Stimulated activated CD8-positive, alpha-beta memory T cell treated with anti-CD3 and anti-CD28 coated beads, Interleukin-4, amount 100 ng/mL, for 4 hours (primary cell): ENCODE results near the gene MRPL34.
"Not testable (repeated sequence)": the region's sequence is repeated elsewhere in the genome, so short reads cannot be mapped to it uniquely, and the experiment has no call there.

Source experiments
- DNase-seq, 2 donors: peaks; one replicate each; pipeline ENCODE4 v3.0.0-alpha.2; 2020; ENCODE audit warnings: low read depth in 2 of 2, low spot score in 1 of 2

MRPL34 gene

DNA sequence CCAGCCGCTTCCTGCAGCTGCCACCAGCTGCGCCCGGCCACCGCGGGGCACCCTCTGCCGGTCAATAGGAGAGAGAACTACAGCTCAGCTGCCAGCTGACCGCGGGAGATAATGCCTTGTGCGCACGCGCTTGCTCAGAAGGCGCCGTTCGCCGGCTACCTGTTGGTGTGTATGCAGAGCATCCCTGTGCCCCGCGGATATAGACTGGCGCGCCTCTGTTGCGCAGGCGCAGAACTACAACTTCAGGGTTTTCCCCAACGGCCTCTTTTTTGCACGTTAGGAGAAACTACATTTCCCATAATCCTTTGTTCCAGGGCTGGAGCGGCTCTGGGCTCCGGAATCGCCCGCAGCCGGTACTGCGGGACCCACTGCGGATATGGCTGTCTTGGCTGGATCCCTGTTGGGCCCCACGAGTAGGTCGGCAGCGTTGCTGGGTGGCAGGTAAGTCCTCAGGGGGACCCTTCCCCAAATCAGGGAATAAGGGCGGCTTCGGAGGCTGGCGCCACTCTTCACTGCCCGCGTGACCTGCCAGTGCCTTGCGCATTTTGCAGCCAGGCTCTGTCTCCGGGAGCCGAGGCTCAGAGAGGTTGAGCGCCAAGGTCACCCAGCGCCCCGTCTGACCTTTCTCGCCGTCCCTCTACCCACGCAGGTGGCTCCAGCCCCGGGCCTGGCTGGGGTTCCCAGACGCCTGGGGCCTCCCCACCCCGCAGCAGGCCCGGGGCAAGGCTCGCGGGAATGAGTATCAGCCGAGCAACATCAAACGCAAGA, at the start of gene MRPL34:
MRPL34 (plus strand) TSS at position 356 of the 768 bp plus-strand sequence; CDS start at position 377, 21 bp downstream.
- DNase-seq = peak; percentile 82 to 92

- DNase-seq = no peak
These were observed 49.5 kb upstream of the MRPL34 start for GRCh38 chr19:17256130-17256529.

- DNase-seq = no peak
These were observed 46.4 kb upstream of the MRPL34 start for GRCh38 chr19:17259118-17259780.

DNA sequence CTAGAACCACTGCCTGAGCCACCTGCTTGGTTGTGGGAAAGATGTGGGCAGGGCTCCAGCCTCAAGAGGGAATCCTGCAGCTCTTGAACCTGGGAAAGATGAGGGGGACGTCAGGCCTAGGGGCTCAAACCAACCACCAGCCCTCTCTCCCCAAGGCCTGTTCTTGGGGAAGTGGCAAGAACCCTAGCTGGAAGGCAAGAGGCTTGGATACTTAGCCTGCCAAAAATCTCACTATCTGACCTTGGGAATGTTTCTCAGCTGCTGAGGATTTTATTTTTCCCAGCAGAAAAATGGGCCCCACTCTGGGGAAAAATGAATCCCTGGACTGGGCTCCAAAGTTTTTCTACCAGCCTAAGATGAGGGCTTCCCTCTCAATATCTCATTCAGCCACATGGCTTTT, 45.7 kb upstream of the MRPL34 start:
- no peak for DNase-seq

- DNase-seq = peak; percentile 74 to 85
These were observed 44.8 kb upstream of the MRPL34 start for GRCh38 chr19:17260842-17261325.

DNA sequence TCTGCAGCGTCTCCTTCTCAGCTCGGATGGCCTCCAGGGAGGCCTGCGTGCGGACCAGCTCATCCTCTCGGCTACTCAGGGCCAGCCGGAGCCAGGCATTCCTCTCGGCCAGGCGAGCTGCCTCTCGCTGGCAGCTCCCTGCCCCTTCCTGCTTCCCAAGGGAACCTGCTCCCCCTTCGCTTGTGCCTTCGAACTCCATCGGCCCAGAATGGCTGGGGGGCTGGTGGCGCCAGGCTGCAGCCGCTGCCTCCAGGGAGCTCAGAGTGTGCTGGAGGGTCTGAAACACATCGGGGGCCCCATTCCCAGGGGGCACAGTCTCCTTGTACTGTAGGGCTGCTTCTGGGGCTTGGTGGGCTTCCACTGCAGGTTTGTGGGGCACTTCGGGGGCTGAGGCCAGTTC, 43.1 kb upstream of the MRPL34 start:
- DNase-seq = no peak

DNA sequence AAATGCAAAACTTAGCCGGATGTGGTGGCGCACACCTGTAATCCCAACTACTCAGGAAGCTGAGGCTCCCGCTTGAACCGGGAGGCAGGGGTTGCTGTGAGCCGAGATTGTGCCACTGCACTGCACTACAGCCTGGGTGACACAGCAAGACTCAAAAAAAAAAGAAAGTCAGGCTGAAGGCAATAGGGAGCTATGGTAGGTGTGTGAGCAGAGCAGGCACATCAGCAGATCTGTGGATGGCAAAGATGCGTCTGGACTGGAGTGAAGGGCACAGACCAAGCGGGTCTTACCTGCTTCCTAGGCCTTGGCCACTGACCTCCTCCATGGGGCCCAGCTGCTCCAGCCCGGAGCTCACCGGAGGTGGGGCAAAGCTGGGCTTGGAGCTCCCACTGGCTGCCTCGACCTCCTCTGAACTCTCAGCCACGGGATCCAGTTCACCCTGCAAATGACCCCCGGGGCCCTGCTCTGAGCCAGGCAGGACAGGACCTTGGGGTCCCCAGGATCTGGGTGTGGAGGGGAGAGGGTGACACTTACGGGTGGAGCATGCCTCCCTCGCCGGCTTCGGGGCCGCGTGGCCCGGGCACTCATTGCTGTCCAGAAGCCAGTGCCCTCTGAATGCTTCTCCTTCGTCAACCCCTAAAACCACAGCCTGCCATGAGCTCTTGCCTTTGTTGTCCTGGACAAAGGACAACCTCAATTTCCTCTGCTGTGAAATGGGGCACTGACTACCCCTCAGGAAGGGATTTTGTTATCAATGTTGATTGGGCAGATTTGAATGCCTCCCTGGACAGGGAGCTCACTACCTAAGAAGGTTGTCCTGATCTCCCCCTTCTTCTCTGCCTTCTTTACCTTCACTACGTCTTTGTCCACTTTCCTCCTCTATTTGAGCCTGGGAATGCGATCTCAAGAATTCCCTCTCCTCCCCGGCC, 41.7 kb upstream of the MRPL34 start:
- no peak for DNase-seq

DNA sequence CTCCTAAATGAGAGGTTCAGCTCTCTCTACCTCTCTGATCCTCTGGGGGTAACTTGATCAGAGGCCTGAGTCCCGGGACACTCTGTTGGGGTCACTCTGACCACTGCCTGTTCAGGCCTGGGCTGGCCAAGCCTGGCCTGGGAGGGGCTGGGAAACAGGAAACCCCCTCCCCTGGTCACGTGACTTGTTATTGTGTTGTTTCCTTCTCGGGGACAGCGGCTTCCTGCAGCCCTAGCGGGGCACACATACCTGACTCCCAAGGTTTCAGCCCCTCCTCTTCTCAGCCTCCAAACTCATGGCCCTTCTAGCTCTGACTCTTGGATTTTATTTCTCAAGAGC, 41.1 kb upstream of the MRPL34 start, which contains the start of gene USHBP1:
USHBP1 (minus strand) TSS at position 105 of the 339 bp plus-strand sequence. CDS start 446 bp downstream, outside the sequence.
- no peak for DNase-seq

DNA sequence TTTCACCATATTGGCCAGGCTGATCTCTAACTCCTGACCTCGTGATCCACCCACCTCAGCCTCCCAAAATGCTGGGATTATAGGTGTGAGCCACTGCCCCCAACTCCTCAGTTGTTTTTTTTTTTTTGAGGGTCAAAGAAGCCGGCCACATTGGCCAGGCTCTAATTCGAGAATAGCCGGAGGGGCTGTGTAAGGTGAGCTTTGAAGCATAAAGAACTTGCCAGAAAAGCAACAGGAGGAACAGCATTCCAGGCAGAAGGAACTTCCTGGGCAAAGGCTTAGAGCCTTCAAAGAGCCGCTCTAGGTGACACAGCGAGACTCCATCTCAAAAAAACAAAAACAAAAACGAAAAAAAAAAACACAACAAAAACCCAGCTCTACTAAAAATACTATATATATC, 39.6 kb upstream of the MRPL34 start:
- DNase-seq = no peak

GRCh38 chr19:17266589-17266974, 39.1 kb upstream of the MRPL34 start:
- DNase-seq = no peak

DNA sequence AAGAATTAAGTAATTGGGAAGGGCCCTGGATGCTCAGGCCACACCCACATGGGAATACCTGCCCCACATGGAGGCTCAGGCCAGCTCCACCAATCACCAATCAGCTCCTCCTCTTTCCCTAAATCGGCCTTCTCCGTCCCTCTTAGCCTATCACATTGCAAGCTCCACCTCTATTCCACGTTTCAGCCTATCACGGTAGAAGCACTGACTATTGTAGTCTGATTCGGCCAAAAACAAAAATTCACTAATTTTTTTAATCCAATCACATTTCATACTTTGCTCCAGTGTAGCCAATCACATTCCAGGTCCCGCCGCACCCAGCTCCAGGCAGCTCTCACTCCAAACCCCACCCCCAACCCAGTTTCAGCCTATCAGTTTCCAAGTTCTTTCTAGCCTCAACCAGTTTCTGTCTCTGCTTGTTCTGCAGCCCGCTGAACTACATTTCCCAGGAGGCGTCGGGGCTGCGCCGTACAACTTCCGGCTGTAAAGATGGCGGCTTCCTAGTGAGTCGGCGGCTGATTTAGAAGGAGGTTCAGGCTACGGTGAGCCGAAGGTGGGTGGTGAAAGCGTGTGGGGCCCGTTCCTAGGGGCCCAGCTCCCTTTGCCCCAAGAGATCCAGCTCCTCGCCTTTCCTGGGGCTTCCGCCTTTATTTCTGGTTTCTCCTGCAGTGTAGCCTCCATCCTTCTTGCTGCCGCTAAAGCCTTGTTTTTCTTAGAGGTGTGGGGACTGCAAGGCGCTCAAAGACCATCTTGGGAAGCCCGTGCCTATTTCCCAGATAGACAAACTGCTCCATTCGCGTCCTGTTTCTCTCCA, 38.5 kb upstream of the MRPL34 start, which contains the start of gene BABAM1:
BABAM1 (plus strand) TSS at position 469 of the 814 bp plus-strand sequence. CDS start 1,364 bp downstream, outside the sequence.
- DNase-seq = peak; percentile 77 to 89

DNA sequence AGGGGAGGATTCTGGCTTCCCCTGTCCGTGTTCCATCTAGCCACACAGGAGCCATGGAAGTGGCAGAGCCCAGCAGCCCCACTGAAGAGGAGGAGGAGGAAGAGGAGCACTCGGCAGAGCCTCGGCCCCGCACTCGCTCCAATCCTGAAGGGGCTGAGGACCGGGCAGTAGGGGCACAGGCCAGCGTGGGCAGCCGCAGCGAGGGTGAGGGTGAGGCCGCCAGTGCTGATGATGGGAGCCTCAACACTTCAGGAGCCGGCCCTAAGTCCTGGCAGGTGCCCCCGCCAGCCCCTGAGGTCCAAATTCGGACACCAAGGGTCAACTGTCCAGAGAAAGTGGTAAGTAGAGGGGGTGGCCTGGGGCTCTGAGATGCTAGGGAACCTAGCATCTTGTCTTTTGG, 36.9 kb upstream of the MRPL34 start:
- no peak for DNase-seq

DNA sequence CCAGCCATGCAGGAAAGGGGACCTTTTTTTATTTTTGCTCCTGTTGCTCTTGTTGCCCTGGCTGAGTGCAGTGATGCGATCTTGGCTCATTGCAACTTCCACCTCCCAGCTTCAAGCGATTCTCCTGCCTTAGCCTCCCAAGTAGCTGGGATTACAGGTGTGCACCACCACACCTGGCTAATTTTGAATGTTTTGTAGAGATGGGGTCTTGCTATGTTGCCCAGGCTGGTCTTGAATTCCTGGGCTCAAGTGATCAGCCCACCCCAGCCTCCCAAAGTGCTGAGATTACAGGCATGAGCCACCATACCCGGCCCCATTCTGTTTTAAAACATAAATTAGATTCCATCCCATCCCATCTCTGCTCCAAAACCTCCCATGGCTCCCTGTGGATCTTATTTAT, 30.8 kb upstream of the MRPL34 start:
- DNase-seq = not testable (repeated sequence)

DNA sequence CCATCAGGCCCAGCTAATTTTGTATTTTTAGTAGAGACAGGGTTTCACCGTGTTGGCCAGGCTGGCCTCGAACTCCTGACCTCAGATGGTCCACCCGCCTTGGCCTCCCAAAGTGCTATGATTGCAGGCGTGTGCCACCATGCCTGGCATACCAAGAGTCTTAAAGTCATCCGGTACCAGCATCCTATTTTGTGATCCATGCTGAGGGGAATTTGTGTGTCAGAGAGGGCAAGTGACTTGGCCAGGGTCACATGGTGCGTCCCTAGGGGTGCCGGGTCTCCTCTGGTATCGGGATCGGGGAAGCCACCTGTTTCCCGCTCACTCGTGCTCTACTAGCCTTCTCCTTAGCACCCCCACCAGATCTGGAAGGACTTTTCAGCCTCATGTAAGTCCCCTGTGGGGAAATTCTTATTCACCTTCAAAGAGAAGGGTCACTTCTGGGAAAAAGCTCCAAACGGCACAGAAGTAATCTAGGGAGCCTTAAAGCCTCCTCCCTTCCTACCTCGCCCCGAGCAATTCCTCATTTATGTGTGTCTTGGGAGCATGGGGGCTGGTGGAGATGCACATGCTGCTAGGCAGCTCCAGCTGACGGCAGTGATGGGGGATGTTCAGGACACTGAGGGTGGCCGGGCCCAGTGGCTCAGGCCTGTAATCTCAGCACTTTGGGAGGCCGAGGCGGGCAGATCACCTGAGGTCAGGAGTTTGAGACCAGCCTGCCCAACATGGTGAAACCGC, 30.1 kb upstream of the MRPL34 start:
- no peak for DNase-seq

GRCh38 chr19:17279436-17279835, 26.2 kb upstream of the MRPL34 start:
- no peak for DNase-seq

DNA sequence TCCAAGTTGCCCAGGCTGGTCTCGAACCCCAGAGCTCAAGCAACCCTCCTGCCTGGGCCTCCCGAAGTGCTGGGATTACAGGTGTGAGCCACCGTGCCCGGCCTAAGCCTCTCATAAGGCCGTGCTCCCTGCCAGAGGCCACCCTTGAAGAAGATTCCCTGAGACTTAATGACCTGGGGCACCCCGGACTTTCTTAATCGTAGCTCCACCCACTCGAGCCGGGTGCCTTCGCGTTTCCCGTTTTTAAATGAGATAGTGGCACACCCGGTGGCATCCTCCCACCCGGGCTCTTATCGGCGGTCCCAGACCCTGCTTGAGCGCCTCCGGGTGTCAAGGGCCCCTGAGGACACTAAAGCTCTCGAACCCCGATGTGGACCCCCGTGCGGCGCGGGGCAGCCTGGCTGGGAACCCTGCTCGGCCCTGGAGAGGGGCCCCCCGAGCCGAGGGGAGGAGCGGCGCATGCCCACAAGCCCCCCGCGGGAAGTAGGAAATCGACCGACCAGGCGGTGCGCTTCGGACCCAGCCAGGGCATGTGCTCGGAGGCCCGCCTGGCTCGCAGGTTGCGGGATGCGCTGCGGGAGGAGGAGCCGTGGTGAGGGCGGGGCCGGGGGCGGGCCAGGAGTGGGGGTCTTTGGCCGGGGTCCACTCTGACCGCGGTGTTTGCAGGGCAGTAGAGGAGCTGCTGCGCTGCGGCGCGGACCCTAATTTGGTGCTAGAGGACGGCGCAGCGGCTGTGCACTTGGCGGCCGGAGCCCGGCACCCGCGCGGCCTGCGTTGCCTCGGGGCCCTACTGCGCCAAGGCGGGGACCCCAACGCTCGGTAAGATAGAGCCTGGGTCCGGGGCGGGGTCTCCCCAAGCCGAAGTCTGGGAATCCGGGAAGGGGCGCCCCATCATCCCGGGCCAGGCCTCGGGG, 24.0 kb upstream of the MRPL34 start, which contains the start of gene ANKLE1:
ANKLE1 (plus strand) TSS at position 511 of the 914 bp plus-strand sequence; CDS start at position 531, 20 bp downstream.
- no peak for DNase-seq

GRCh38 chr19:17282488-17283125, 23.1 kb upstream of the MRPL34 start:
- peak; percentile 58 to 60 for DNase-seq

GRCh38 chr19:17283504-17283996, 22.1 kb upstream of the MRPL34 start:
- no peak for DNase-seq
